ENCODE measurements around the gene DHDDS.
"Not testable (repeated sequence)": the region's sequence is repeated elsewhere in the genome, so short reads cannot be mapped to it uniquely, and the experiment has no call there.

Gene DHDDS

GRCh38 chr1:26493938-26494337 lies 61.8 kb downstream of the DHDDS start:
- no peak for DNase-seq (ENCODE audit: low read depth)
- H3K4me3 ChIP-seq (ENCODE audit: low read depth, low read length), result no peak overlapping the region
- TF ChIP-seq, protein P1, sequence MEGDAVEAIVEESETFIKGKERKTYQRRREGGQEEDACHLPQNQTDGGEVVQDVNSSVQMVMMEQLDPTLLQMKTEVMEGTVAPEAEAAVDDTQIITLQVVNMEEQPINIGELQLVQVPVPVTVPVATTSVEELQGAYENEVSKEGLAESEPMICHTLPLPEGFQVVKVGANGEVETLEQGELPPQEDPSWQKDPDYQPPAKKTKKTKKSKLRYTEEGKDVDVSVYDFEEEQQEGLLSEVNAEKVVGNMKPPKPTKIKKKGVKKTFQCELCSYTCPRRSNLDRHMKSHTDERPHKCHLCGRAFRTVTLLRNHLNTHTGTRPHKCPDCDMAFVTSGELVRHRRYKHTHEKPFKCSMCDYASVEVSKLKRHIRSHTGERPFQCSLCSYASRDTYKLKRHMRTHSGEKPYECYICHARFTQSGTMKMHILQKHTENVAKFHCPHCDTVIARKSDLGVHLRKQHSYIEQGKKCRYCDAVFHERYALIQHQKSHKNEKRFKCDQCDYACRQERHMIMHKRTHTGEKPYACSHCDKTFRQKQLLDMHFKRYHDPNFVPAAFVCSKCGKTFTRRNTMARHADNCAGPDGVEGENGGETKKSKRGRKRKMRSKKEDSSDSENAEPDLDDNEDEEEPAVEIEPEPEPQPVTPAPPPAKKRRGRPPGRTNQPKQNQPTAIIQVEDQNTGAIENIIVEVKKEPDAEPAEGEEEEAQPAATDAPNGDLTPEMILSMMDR (IDR thresholded peaks at IDR 0.05; ENCODE audit: low read depth, low read length), result no peak
- TF ChIP-seq MYC (IDR thresholded peaks at IDR 0.05; ENCODE audit: low read depth, low read length) (no peak), POLR2A (IDR thresholded peaks at IDR 0.05; ENCODE audit: extremely low read depth, insufficient read length) (no peak)
- TF ChIP-seq, protein P2, sequence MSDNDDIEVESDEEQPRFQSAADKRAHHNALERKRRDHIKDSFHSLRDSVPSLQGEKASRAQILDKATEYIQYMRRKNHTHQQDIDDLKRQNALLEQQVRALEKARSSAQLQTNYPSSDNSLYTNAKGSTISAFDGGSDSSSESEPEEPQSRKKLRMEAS (IDR thresholded peaks at IDR 0.05; ENCODE audit: low read depth, low read length), result no peak

DNA sequence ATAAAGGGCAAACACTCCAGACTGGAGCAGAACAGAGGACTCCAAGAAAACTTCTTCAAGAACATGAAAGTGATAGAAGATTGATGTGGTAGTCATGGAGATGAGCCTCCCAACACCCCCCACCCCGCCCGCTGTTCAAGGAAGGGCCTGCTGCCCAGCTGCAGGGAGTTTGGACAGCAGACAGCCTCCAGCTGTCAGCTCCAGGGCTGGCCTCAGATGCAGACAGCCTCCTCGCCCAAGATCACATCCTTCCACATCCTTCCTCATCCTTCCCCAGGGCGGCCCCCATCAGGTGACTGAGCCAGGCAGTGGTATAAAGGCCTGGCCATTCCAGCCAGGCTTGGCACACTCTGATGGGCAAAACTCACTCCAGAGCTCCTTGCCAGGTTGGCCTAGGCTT lies 64.7 kb downstream of the DHDDS start:
- no peak overlapping the region for H3K4me3 ChIP-seq (ENCODE audit: low read depth, low read length)
- DNase-seq (ENCODE audit: low read depth), result no peak
- TF ChIP-seq MYC (IDR thresholded peaks at IDR 0.05; ENCODE audit: low read depth, low read length) (no peak), POLR2A (IDR thresholded peaks at IDR 0.05; ENCODE audit: extremely low read depth, insufficient read length) (no peak)
- TF ChIP-seq, protein P2 (IDR thresholded peaks at IDR 0.05; ENCODE audit: low read depth, low read length), result no peak
- TF ChIP-seq, protein P1 (IDR thresholded peaks at IDR 0.05; ENCODE audit: low read depth, low read length), result no peak

GRCh38 chr1:26498894-26499293 lies 66.8 kb downstream of the DHDDS start:
- no peak for DNase-seq (ENCODE audit: low read depth)
- no peak overlapping the region for H3K4me3 ChIP-seq (ENCODE audit: low read depth, low read length)
- TF ChIP-seq, protein P2 (IDR thresholded peaks at IDR 0.05; ENCODE audit: low read depth, low read length), result no peak
- no peak for TF ChIP-seq POLR2A (IDR thresholded peaks at IDR 0.05; ENCODE audit: extremely low read depth, insufficient read length)
- no peak for TF ChIP-seq MYC (IDR thresholded peaks at IDR 0.05; ENCODE audit: low read depth, low read length)
- TF ChIP-seq, protein P1 (IDR thresholded peaks at IDR 0.05; ENCODE audit: low read depth, low read length), result no peak

GRCh38 chr1:26500488-26501175 lies 68.5 kb downstream of the DHDDS start:
- peak; percentile 91 for TF ChIP-seq POLR2A (IDR thresholded peaks at IDR 0.05; ENCODE audit: extremely low read depth, insufficient read length)
- TF ChIP-seq, protein P1 (IDR thresholded peaks at IDR 0.05; ENCODE audit: low read depth, low read length), result no peak
- TF ChIP-seq, protein P2 (IDR thresholded peaks at IDR 0.05; ENCODE audit: low read depth, low read length), result peak; percentile 89
- TF ChIP-seq MYC (IDR thresholded peaks at IDR 0.05; ENCODE audit: low read depth, low read length), result peak; percentile 98
- peak overlapping the region; percentile 73 for H3K4me3 ChIP-seq (ENCODE audit: low read depth, low read length)
- DNase-seq (ENCODE audit: low read depth), result peak; percentile 92

DNA sequence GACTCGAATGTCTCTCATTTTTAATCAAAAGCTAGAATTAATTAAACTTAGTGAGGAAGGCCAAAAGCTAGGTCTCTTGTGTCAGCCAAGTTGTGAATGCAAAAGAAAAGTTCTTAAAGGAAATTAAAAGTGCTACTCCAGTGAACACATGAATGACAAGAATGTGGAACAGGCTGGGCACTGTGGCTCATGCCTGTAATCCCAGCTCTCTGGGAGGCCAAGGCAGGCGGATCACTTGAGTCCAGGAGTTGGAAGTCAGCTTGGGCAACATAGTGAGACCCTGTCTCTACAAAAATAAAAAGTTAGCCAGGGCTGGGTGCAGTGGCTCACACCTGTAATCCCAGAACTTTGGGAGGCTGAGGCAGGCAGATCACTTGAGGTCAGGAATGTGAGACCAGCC lies 78.6 kb downstream of the DHDDS start:
- DNase-seq (ENCODE audit: low read depth); H3K4me3 ChIP-seq (ENCODE audit: low read depth, low read length): not testable (repeated sequence)

DNA sequence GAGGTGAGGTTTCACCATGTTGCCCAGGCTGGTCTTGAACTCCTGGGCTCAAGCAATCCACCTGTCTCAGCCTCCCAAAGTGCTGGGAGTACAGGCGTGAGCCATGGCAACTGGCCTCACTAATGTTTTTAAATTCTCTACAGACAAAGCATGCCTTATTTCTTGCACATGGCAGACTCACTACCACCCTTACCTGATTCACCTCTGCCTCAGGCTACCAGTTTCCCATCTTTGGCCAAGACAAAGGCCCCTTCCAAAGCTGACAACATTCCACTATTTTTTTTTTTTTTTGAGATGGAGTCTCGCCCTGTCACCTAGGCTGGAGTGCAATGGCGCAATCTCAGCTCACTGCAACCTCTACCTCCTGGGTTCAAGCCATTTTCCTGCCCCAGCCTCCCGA lies 83.7 kb downstream of the DHDDS start:
- DNase-seq (ENCODE audit: low read depth); H3K4me3 ChIP-seq (ENCODE audit: low read depth, low read length): not testable (repeated sequence)

All from NB4 (cell line).